ENCODE data around the gene PTOV1.

PTOV1 gene

GRCh38 chr19:49877879-49878743, 27.2 kb downstream of the PTOV1 start (continued):
- TF ChIP-seq ZNF37A (tag by site-specific recombination; IDR thresholded peaks at IDR 0.05) (no peak), ZNF26 (tag by site-specific recombination; IDR thresholded peaks at IDR 0.05) (no peak), ZNF530 (tag by site-specific recombination; IDR thresholded peaks at IDR 0.05; ENCODE audit: low read depth) (no peak), ZNF211 (tag by site-specific recombination; IDR thresholded peaks at IDR 0.05; ENCODE audit: low read depth) (no peak), ZNF843 (tag by site-specific recombination; IDR thresholded peaks at IDR 0.05) (no peak), ZNF580 (tag by site-specific recombination; IDR thresholded peaks at IDR 0.05) (no peak), OSR2 (tag by site-specific recombination; IDR thresholded peaks at IDR 0.05) (no peak), ZSCAN18 (tag by site-specific recombination; IDR thresholded peaks at IDR 0.05) (no peak), IKZF3 (tag by site-specific recombination; IDR thresholded peaks at IDR 0.05) (peak; percentile 34; the same call in 1 of the 2 replicates), ZNF514 (tag by site-specific recombination; IDR thresholded peaks at IDR 0.05) (no peak), ZNF518A (tag by site-specific recombination; conservative IDR thresholded peaks at IDR 0.05; ENCODE audit: low read depth) (no peak), PRDM4 (tag by site-specific recombination; IDR thresholded peaks at IDR 0.05) (no peak), HOXD13 (CRISPR knock-in tag; IDR thresholded peaks at IDR 0.05; ENCODE audit: borderline replicate concordance) (no peak), ZNF292 (tag by site-specific recombination; IDR thresholded peaks at IDR 0.05; ENCODE audit: borderline replicate concordance, low read depth) (no peak), ZNF654 (tag by site-specific recombination; IDR thresholded peaks at IDR 0.05; ENCODE audit: low read depth) (no peak), MZF1 (tag by site-specific recombination; IDR thresholded peaks at IDR 0.05; ENCODE audit: borderline replicate concordance) (no peak; the same call in 1 of the 2 replicates), WT1 (tag by site-specific recombination; IDR thresholded peaks at IDR 0.05) (no peak; the same call in 1 of the 2 replicates), ZNF837 (tag by site-specific recombination; IDR thresholded peaks at IDR 0.05) (no peak), HIC1 (tag by site-specific recombination; IDR thresholded peaks at IDR 0.05) (no peak), ZNF16 (tag by site-specific recombination; IDR thresholded peaks at IDR 0.05; ENCODE audit: low read depth) (no peak), KLF7 (tag by site-specific recombination; IDR thresholded peaks at IDR 0.05; ENCODE audit: borderline replicate concordance) (no peak), SP7 (tag by site-specific recombination; IDR thresholded peaks at IDR 0.05) (no peak; the same call in 1 of the 2 replicates), HOXA7 (CRISPR knock-in tag; IDR thresholded peaks at IDR 0.05; ENCODE audit: borderline replicate concordance) (no peak), ZNF600 (tag by site-specific recombination; IDR thresholded peaks at IDR 0.05) (peak; percentile 79), ZNF510 (tag by site-specific recombination; IDR thresholded peaks at IDR 0.05; ENCODE audit: insufficient replicate concordance) (no peak)

All from HEK293 (cell line).